ENCODE results near the gene GRPEL1. TPM values are rescaled to one million over a fixed set of nuclear protein-coding genes. Genes with fewer than 3 reads are reported as not detected.

The GRPEL1 gene
- total RNA-seq, 4 donors from 2014 or later = 7.4 to 55.0 (median 21.4) TPM

GRCh38 chr4:7034262-7035081, 33.4 kb downstream of the GRPEL1 start:
- TF ChIP-seq POLR2A (IDR thresholded peaks at IDR 0.05) (no peak), CTCF (IDR thresholded peaks at IDR 0.05) (no peak)
- no peak overlapping the region for H3K4me3 ChIP-seq
- no peaks in the 10 kb centered on the region for H3K4me1 ChIP-seq
- H3K36me3 ChIP-seq = no peaks in the 10 kb centered on the region
- no peak for DNase-seq
- H3K27me3 ChIP-seq = no peaks in the 10 kb centered on the region
- no peak overlapping the region for H3K27ac ChIP-seq
- H3K9me3 ChIP-seq = no peaks in the 10 kb centered on the region
- intact Hi-C loops (cut with DNase I; ENCODE audit: low total_unique reads) = no loop called here

- Histone ChIP-seq H3K9me3 (no peaks in the 10 kb centered on the region), H3K27me3 (no peaks in the 10 kb centered on the region), H3K4me3 (no peak overlapping the region), H3K36me3 (no peaks in the 10 kb centered on the region), H3K4me1 (no peaks in the 10 kb centered on the region), H3K27ac (no peak overlapping the region)
- no peak for TF ChIP-seq CTCF (IDR thresholded peaks at IDR 0.05)
- TF ChIP-seq POLR2A (IDR thresholded peaks at IDR 0.05) = no peak
- DNase-seq = no peak
- intact Hi-C loops (cut with DNase I; ENCODE audit: low total_unique reads) = no loop called here
Observed at GRCh38 chr4:7032596-7032995, 35.3 kb downstream of the GRPEL1 start.

DNA sequence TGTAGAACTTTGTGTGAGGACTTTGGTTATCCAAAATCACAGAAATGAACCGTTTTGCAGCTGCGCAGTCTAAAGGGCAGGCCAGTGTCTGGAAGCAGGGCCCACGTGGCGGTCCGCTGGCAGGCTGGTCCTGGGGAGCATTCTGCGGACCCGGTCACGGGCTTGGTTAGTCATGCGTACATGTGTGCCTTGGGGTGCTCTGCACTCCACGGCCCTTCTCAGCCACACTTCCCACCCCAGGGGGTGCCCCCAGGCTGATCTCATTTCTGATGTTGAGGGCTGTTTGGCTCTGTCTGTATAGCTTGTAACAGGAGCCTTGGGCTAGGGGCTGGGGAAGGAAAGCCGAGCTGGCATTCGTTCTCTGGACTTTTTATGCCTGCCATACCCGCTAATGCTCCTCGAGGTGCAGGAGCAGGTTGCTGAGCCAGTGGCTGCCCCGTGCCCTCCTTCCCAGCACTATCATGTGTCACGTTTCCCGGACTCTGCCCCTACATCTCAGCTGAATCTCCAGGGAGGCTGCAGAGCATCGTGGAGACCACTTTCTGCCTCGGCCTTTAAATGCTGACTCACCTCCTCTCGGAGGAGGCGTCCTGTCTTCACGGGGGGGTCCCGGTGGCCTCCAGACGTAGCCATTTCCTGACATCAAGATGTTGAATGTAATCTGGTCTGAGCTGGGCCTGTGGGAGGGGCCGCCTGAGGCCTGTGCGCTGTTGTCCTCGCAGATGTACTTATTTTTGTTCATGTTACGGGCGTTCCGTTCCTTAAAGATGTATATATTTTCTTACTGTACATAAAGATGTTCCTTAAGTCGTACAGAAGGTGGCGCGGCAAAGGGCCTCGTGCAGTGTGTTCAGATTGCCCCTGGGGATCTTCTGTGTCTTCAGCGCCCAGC, 36.1 kb downstream of the GRPEL1 start:
- intact Hi-C loops (cut with DNase I; ENCODE audit: low total_unique reads) = no loop called here
- no peak for TF ChIP-seq CTCF (IDR thresholded peaks at IDR 0.05)
- TF ChIP-seq POLR2A (IDR thresholded peaks at IDR 0.05) = no peak
- no peaks in the 10 kb centered on the region for H3K36me3 ChIP-seq
- DNase-seq = no peak
- H3K4me3 ChIP-seq = no peak overlapping the region
- no peaks in the 10 kb centered on the region for H3K9me3 ChIP-seq
- no peak overlapping the region for H3K27ac ChIP-seq
- no peaks in the 10 kb centered on the region for H3K27me3 ChIP-seq
- no peaks in the 10 kb centered on the region for H3K4me1 ChIP-seq

DNA sequence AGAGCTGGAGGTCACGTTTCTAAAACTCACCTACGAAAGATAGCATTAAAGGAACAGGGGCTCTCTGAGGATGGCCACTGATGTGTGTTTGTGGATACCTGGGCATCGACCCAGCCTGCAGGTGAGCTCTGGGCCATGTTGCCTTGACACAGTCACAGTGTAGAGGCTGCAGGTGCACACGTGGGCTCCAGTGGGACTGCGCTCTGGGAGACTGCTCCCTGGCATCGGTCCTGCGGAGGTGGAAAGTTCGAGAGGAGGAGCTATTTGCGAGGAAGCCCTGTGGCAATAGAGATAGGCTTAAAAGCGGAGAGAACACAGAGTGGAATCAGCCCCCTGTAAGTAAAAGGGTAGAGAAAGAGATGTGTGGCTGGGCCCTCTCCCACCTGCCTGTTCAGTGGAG, 37.0 kb downstream of the GRPEL1 start:
- H3K4me1 ChIP-seq = no peaks in the 10 kb centered on the region
- H3K36me3 ChIP-seq = no peaks in the 10 kb centered on the region
- no peaks in the 10 kb centered on the region for H3K9me3 ChIP-seq
- H3K27ac ChIP-seq = no peak overlapping the region
- TF ChIP-seq CTCF (IDR thresholded peaks at IDR 0.05) (no peak), POLR2A (IDR thresholded peaks at IDR 0.05) (no peak)
- no peak for DNase-seq
- no peak overlapping the region for H3K4me3 ChIP-seq
- intact Hi-C loops (cut with DNase I; ENCODE audit: low total_unique reads) = no loop called here
- H3K27me3 ChIP-seq = no peaks in the 10 kb centered on the region

DNA sequence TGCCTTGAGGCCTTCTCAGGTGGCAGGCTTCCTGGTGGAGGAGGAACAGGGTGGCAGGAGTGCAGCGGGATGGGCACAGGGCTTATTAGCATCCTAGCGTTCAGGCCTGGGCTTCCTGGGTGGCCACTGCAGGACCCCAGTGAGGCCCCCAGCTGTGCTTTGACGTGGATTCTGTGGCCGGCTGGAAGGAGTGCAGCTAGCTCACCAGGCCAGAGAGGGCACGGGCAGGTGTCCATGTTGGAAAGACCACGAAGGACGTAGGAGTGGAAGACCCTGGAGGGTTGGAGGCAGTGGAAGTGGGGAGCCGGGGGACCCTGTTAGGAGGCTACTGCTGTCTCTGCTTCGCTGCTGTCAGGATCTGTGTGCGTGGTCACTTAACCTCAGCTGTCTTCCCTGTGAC, 37.9 kb downstream of the GRPEL1 start:
- intact Hi-C loops (cut with DNase I; ENCODE audit: low total_unique reads) = no loop called here

More for the DNA sequence above, 37.9 kb downstream of the GRPEL1 start:
- no peak for DNase-seq
- no peaks in the 10 kb centered on the region for H3K27me3 ChIP-seq
- H3K9me3 ChIP-seq = no peaks in the 10 kb centered on the region
- no peak overlapping the region for H3K4me3 ChIP-seq
- no peaks in the 10 kb centered on the region for H3K4me1 ChIP-seq
- H3K36me3 ChIP-seq = no peaks in the 10 kb centered on the region
- TF ChIP-seq CTCF (IDR thresholded peaks at IDR 0.05) = no peak
- TF ChIP-seq POLR2A (IDR thresholded peaks at IDR 0.05) = no peak
- H3K27ac ChIP-seq = no peak overlapping the region
